Mammary epithelial cell (primary cell): Measurements from ENCODE around the gene OR2L13.

Experiments used
- EZH2 ChIP-seq: IDR thresholded peaks from 2 replicates; pipeline ENCODE4 v1.6.1; 2012; ENCODE audit warnings: low read length, inconsistent platforms, borderline replicate concordance
- TF ChIP-seq, protein P1 (sequence below), 2 donors: IDR thresholded peaks in 1 of 2; conservative IDR thresholded peaks in 1 of 2; 2 replicates each; pipeline ENCODE4 v1.5.1; 2011 to 2012; ENCODE audit warnings: inconsistent platforms in 2 of 2, low read length in 2 of 2, mild to moderate bottlenecking in 2 of 2, control low read depth in 1 of 2, low read depth in 1 of 2; ENCODE audit not compliant: insufficient read depth in 1 of 2; ENCODE audit errors: extremely low read depth in 1 of 2

DNA sequence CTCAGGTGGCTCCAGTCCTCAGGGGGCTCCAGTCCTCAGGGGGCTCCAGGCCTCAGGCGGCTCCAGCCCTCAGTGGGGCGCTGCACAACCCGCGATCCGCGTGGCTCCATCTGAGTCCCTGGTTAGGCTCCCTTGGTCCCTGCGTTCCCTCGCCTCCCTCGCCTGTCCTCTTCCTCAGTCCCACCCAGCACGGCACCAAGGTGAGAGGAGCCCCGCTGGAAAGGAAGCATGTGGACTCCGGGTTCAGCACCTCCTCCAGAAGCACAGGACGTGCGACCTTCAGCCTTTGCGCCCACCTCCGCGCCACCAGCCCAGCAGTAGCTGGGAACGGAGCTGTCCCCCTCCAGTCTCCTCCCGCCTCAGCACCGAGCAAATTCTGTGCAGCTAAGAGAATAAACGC lies 41.8 kb downstream of the OR2L13 start:
- TF ChIP-seq, protein P1, sequence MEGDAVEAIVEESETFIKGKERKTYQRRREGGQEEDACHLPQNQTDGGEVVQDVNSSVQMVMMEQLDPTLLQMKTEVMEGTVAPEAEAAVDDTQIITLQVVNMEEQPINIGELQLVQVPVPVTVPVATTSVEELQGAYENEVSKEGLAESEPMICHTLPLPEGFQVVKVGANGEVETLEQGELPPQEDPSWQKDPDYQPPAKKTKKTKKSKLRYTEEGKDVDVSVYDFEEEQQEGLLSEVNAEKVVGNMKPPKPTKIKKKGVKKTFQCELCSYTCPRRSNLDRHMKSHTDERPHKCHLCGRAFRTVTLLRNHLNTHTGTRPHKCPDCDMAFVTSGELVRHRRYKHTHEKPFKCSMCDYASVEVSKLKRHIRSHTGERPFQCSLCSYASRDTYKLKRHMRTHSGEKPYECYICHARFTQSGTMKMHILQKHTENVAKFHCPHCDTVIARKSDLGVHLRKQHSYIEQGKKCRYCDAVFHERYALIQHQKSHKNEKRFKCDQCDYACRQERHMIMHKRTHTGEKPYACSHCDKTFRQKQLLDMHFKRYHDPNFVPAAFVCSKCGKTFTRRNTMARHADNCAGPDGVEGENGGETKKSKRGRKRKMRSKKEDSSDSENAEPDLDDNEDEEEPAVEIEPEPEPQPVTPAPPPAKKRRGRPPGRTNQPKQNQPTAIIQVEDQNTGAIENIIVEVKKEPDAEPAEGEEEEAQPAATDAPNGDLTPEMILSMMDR (conservative IDR thresholded peaks at IDR 0.05 in 1 of 2, IDR thresholded peaks at IDR 0.05 in 1 of 2; ENCODE audit: extremely low read depth in 1 of 2, insufficient read depth in 1 of 2, low read depth in 1 of 2, low read length in 2 of 2), result no peak
- TF ChIP-seq EZH2, result no peak
